T-helper 17 cell (primary cell): ENCODE measurements around the gene SF3B5. TPM values are rescaled to one million over a fixed set of nuclear protein-coding genes. Genes with fewer than 3 reads are reported as not detected.
"Not testable (repeated sequence)": the region's sequence is repeated elsewhere in the genome, so short reads cannot be mapped to it uniquely, and the experiment has no call there.

Experiments
- ATAC-seq: fragments of 150-1000 bp; cut with Tn5 transposase; 2 replicates; pipeline ENCODE4 v1.10.0; 2021; ENCODE audit warnings: mild to moderate bottlenecking, moderate library complexity
- DNase-seq, 3 donors: peaks; one replicate each; pipeline versions ENCODE4 v3.0.0 to v3.0.0-alpha.2; 2020 to 2021
- H3K9me3 ChIP-seq: one replicate; pipeline ENCODE4 v1.7.0; 2013; ENCODE audit warnings: low read length, mild to moderate bottlenecking; ENCODE audit not compliant: control insufficient read depth, poor library complexity, severe bottlenecking
- H3K27ac Mint-ChIP-seq: one replicate; pipeline ENCODE4 v1.8.0; 2022; ENCODE audit warnings: mild to moderate bottlenecking, moderate library complexity, mixed read lengths
- H3K27me3 Mint-ChIP-seq: one replicate; pipeline ENCODE4 v1.8.0; 2022; ENCODE audit warnings: mixed read lengths
- H3K36me3 Mint-ChIP-seq: one replicate; pipeline ENCODE4 v1.8.0; 2022; ENCODE audit warnings: low read depth, mixed read lengths
- H3K4me1 Mint-ChIP-seq: one replicate; pipeline ENCODE4 v1.8.0; 2022; ENCODE audit warnings: mild to moderate bottlenecking, mixed read lengths
- H3K4me3 Mint-ChIP-seq: one replicate; pipeline ENCODE4 v1.8.0; 2022; ENCODE audit warnings: mild to moderate bottlenecking, moderate library complexity, mixed read lengths
- total RNA-seq, 4 donors: library from RNA in 2 of 4; stranded (reverse) in 2 of 4; gene quantifications; one replicate each; pipeline ENCODE4 v1.2.3 and lab custom pipeline; 2022 to 2026

Gene SF3B5
- total RNA-seq (100 to 1,000 TPM; 143 to 175 TPM), total RNA-seq (lab: John Stamatoyannopoulos, UW) (60.4 to 64.4 reads per million in 2 donors)

DNA sequence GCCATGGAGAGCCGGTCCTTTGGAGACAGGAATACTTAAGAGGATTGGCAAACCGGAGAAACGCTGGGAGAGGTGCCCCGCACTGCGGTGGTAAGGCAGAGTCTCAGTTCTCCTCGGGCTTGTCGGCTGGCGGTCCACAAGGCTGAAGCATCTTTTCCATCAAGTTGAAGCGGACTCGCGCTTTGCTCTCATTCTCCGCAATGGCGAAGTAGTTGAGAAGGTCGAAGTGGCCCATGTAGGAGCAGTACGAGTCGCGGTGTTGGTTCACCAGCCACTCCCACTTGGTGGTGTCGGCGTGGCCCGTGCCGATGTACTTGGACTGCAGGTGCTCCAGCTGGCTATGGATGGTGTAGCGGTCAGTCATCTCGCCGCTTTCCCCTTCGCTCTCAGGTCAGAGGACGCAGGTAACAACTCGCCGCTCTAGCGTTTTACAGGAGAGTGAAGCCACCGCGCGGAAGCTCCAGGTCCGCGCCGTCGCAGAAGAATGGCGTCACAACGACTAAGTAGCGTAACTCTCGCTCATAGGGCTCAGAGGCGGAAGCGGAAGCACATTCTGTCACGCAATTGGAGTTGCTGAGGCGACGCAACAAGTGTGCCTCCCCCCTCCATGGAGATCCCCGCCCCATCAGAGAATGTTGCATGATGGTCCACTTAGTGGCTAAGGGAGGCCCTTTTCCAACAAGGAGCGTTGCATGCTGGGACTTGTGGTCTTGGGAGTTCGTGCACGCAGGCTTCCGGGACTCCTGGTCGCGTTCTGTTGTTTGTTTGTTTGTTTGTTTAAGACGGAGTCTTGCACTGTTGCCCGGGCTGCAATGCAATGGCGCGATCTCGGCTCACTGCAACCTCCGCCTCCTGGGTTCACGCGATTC lies at the start of gene SF3B5:
SF3B5 (minus strand) TSS at position 440 of the 869 bp plus-strand sequence; CDS start at position 364, 76 bp downstream.
- no peaks in the 10 kb centered on the region for H3K9me3 ChIP-seq
- H3K4me1 Mint-ChIP-seq = peaks cover 21% of the 10 kb centered on the region
- DNase-seq = peak; percentile 87 to 93 (median 92)
- H3K27me3 Mint-ChIP-seq = no peaks in the 10 kb centered on the region
- H3K27ac Mint-ChIP-seq = peak within 1 kb of the TSS; percentile 96
- peak within 1 kb of the TSS; percentile 95 for H3K4me3 Mint-ChIP-seq
- peaks cover 3% of the 10 kb centered on the region for H3K36me3 Mint-ChIP-seq
- peak; percentile 96 for ATAC-seq

DNA sequence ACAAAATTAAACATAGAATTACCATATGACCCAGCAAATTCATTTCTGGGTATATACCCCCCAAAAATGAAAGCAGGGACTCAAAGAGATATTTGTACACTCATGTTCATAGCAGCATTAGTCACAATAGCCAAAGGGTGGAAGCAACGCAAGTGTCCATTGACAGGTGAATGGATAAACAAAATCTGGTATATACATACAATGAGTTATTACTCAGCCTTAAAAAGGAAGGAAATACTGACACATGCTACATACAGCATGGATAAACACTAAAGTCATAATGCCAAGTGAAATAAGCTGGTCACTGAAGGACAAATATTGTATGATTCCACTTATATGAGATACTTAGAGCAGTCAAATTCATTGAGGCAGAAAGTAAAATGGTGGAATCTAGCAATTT lies 49.6 kb upstream of the SF3B5 start:
- no peak for DNase-seq
- H3K27me3 Mint-ChIP-seq = no peaks in the 10 kb centered on the region
- H3K4me3 Mint-ChIP-seq = no peak overlapping the region
- ATAC-seq = no peak
- H3K9me3 ChIP-seq = no peaks in the 10 kb centered on the region
- peaks cover 11% of the 10 kb centered on the region for H3K4me1 Mint-ChIP-seq
- H3K27ac Mint-ChIP-seq = no peak overlapping the region
- H3K36me3 Mint-ChIP-seq = no peaks in the 10 kb centered on the region

DNA sequence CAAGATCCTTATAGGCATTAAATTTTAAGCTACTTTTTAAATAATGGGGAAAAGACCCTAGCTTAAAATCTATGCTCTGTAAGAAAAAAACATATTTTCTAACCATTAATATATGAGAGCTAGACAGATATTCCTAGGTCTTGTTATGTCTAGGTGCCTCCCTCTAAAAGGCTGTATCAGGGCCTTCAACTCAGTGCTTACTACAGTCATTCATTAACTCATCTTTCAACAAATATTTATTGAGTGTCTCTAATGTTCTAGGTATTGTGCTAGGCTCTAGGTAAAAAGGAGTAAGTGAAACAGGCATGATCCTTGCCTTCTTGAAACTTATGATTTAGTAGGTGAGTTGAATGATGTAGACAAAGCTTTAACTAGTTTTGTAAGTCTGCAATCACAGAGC lies 48.5 kb upstream of the SF3B5 start:
- H3K36me3 Mint-ChIP-seq = no peaks in the 10 kb centered on the region
- no peak for ATAC-seq
- no peak overlapping the region for H3K27ac Mint-ChIP-seq

GRCh38 chr6:144143106-144143505 lies 47.7 kb upstream of the SF3B5 start:
- Mint-ChIP-seq H3K4me3 (no peak overlapping the region), H3K36me3 (no peaks in the 10 kb centered on the region), H3K27me3 (no peaks in the 10 kb centered on the region), H3K4me1 (peaks cover 4% of the 10 kb centered on the region), H3K27ac (no peak overlapping the region)
- H3K9me3 ChIP-seq = no peaks in the 10 kb centered on the region
- no peak for DNase-seq
- no peak for ATAC-seq

More for the DNA sequence above, 48.5 kb upstream of the SF3B5 start:
- no peaks in the 10 kb centered on the region for H3K9me3 ChIP-seq
- no peak overlapping the region for H3K4me3 Mint-ChIP-seq
- H3K4me1 Mint-ChIP-seq = peaks cover 4% of the 10 kb centered on the region
- H3K27me3 Mint-ChIP-seq = no peaks in the 10 kb centered on the region
- no peak for DNase-seq

- ATAC-seq (no peak), DNase-seq (no peak)
- Mint-ChIP-seq H3K27me3 (no peaks in the 10 kb centered on the region), H3K27ac (no peak overlapping the region), H3K4me3 (no peak overlapping the region), H3K36me3 (no peaks in the 10 kb centered on the region), H3K4me1 (peaks cover 2% of the 10 kb centered on the region)
- H3K9me3 ChIP-seq = no peaks in the 10 kb centered on the region
Observed at GRCh38 chr6:144141470-144141869, 46.1 kb upstream of the SF3B5 start.

DNA sequence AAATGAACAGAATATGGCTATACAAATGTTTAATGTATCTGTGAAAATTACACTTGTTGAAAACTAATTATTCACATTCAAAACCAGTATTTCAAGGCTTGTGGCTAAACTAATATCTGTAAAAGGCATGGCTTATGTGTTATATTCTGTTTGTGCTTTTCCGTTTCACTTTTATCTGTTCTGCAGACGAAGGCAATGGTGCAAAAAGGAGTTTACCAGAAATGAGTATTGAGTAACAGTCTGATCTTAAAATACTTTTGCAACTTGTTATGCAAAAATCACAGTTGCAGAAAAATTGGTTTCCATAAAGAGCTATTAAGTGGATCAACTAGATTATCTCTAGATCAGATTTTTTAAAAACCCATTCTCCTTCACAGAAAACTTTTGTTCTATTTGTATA lies 45.5 kb upstream of the SF3B5 start:
- DNase-seq (no peak), ATAC-seq (no peak)
- no peak overlapping the region for H3K27ac Mint-ChIP-seq
- no peak overlapping the region for H3K4me3 Mint-ChIP-seq
- H3K36me3 Mint-ChIP-seq = no peaks in the 10 kb centered on the region
- no peaks in the 10 kb centered on the region for H3K27me3 Mint-ChIP-seq
- H3K9me3 ChIP-seq = no peaks in the 10 kb centered on the region
- peaks cover 2% of the 10 kb centered on the region for H3K4me1 Mint-ChIP-seq

GRCh38 chr6:144139817-144140216 lies 44.4 kb upstream of the SF3B5 start:
- no peaks in the 10 kb centered on the region for H3K9me3 ChIP-seq
- no peak overlapping the region for H3K27ac Mint-ChIP-seq
- DNase-seq = no peak

DNA sequence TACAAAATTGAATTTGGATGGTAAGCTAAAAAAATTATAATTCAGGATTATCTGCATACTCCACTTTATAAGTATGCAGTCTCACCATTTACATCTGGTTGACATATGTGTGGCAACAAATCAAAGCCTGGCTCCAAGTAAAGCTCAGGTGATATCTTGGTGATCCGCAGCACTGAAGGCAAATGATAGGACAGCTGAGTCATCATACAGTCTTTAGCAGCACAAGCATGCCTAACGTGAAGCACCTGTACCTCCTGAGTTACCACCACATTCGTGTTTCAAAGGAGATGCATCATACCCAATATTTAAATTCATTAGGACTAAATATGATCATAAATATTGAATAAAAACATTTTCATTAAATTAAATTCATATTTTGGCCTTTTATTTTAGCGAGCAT lies 43.2 kb upstream of the SF3B5 start:
- H3K9me3 ChIP-seq = no peaks in the 10 kb centered on the region
- Mint-ChIP-seq H3K4me3 (no peak overlapping the region), H3K4me1 (no peaks in the 10 kb centered on the region), H3K36me3 (no peaks in the 10 kb centered on the region), H3K27me3 (no peaks in the 10 kb centered on the region), H3K27ac (no peak overlapping the region)
- ATAC-seq = no peak
- no peak for DNase-seq

More at GRCh38 chr6:144139817-144140216, 44.4 kb upstream of the SF3B5 start:
- ATAC-seq = no peak
- Mint-ChIP-seq H3K27me3 (no peaks in the 10 kb centered on the region), H3K4me3 (no peak overlapping the region), H3K36me3 (no peaks in the 10 kb centered on the region), H3K4me1 (no peaks in the 10 kb centered on the region)

DNA sequence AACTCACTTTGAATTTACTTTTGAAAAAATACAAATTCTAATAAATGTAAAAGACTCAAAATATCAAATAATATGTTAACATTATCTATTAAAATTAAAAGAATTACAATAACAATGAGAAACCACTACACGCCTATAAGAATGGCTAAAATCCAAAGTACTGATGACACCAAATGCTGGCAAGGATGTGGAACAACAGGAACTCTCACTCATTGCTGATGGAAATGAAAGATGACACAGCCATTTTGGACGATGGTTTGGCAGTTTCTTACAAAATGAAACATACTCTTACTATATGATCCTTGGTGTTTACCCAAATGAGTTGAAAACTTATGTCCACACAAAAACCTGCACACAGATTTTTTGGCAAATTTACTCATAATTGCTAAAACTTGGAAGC lies 39.4 kb upstream of the SF3B5 start:
- ATAC-seq = no peak
- Mint-ChIP-seq H3K36me3 (no peaks in the 10 kb centered on the region), H3K4me3 (no peak overlapping the region), H3K27ac (no peak overlapping the region), H3K27me3 (no peaks in the 10 kb centered on the region), H3K4me1 (peaks cover 10% of the 10 kb centered on the region)
- no peak for DNase-seq
- no peaks in the 10 kb centered on the region for H3K9me3 ChIP-seq

DNA sequence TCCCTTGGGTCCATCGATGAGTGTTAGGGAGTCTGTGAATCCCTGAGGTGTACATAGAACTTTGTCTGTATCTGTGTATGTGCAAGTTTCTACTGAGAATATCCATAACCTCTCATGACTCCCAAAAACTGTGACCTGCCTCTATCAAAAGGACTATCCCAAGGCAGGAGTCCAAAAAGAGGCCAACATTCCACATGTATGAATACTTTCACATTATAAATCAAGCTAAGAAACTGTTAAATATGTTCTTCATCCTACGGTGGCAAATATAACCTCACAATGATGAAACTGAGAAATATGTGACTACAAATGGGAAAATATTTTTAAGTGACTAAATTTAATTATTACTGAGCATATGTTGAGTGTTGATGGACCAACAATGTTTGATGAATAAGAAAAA lies 38.8 kb upstream of the SF3B5 start:
- no peaks in the 10 kb centered on the region for H3K9me3 ChIP-seq
- no peak overlapping the region for H3K27ac Mint-ChIP-seq
- DNase-seq = no peak
- ATAC-seq = no peak
- peaks cover 5% of the 10 kb centered on the region for H3K27me3 Mint-ChIP-seq
- H3K36me3 Mint-ChIP-seq = no peaks in the 10 kb centered on the region
- H3K4me3 Mint-ChIP-seq = no peak overlapping the region
- H3K4me1 Mint-ChIP-seq = peaks cover 10% of the 10 kb centered on the region

DNA sequence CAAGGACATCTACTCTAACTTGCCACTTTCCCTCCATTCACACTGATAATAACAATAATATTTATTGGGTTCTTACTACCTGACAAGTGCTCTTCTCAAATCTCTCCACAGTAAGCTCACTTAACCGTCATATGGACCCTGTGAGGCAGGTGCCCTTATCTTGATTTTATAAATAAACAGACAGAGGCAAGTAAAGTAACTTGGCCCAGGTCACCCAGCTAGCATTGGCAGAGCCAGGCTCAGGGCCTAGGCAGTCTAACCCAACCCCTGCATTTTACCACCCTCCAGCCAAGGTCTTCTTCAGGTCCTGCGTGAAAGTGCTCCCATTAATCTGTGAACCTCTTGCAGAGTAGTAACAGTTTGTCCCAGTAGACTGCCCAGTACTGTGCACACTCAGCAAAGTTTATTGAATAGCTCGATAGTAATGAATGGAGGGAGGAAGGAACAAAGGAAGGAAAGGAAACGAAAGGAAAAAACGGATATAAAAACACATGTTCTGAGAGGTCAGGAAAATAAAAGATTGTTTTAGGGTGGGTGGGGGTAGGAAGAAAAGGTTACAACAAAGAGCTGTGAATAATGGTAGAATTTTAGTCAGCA lies 38.0 kb upstream of the SF3B5 start:
- Mint-ChIP-seq H3K36me3 (peaks cover 2% of the 10 kb centered on the region), H3K4me3 (no peak overlapping the region), H3K27me3 (peaks cover 13% of the 10 kb centered on the region), H3K4me1 (peaks cover 13% of the 10 kb centered on the region), H3K27ac (no peak overlapping the region)
- no peaks in the 10 kb centered on the region for H3K9me3 ChIP-seq
- DNase-seq (no peak), ATAC-seq (no peak)

DNA sequence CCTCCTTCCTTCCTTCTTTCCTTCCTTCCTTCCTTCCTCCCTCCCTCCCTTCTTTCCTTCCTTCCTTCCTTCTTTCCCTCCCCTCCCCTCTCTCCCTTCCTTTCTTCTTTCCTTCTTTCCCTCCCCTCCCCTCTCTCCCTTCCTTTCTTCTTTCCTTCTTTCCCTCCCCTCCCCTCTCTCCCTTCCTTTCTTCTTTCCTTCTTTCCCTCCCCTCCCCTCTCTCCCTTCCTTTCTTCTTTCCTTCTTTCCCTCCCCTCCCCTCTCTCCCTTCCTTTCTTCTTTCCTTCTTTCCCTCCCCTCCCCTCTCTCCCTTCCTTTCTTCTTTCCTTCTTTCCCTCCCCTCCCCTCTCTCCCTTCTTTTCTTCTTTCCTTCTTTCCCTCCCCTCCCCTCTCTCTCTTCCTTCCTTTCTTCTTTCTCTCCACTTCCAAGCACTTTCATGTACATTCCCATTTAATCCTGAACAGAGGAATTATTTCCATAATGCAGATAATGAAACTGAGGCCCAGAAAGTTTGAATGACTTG lies 36.9 kb upstream of the SF3B5 start:
- Mint-ChIP-seq H3K27me3 (peaks cover 15% of the 10 kb centered on the region), H3K4me1 (peaks cover 13% of the 10 kb centered on the region)
- not testable (repeated sequence) for H3K27ac Mint-ChIP-seq, DNase-seq, H3K36me3 Mint-ChIP-seq, H3K4me3 Mint-ChIP-seq, ATAC-seq, H3K9me3 ChIP-seq

- Mint-ChIP-seq H3K27ac (no peak overlapping the region), H3K27me3 (peaks cover 15% of the 10 kb centered on the region), H3K4me3 (peak overlapping the region; percentile 81), H3K4me1 (peaks cover 13% of the 10 kb centered on the region), H3K36me3 (peaks cover 2% of the 10 kb centered on the region)
- ATAC-seq (no peak), DNase-seq (no peak)
- H3K9me3 ChIP-seq = no peaks in the 10 kb centered on the region
Observed at GRCh38 chr6:144131248-144131709, 35.9 kb upstream of the SF3B5 start.
